ENCODE results near the gene PNPLA6. TPM values are rescaled to one million over a fixed set of nuclear protein-coding genes. Genes with fewer than 3 reads are reported as not detected.

Gene PNPLA6
- total and polyA plus RNA-seq, 9 of the 15 experiments (the other 6 are each of a cell fraction or from before 2014, with no cell fraction given) = 0.07 to 30.2 (median 8.3) TPM

DNA sequence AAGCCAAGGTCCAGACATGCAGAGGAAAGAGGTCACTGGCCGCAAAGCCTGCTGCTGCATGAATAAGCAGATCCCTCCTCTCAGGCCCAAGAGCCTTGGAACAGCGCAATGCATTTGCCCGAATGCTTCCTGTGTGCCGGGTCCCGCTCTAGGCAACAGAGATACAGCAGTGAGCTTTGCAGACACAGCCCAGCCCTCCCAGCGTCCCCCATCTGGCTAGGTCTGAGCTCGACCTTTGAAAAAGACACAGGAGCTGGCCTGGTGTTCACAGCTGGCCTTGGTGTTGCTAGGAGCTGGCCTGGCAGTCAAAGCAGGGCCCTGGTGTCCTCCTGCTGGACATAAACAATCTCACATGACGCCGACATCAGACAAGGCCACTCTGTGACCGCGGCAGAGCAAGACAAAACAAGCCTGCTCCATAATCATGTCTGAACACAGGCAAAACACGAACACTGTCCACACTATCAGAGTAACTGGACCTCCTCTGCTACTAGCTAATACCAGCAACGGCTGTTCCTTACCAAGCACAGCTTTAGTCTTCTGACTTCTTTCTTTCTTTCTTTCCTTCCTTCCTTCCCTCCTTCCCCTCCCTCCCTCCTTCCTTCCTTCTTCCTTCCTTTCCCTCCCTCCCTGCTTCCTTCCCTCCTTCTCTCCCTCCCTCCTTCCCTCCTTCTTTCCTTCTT, 41.0 kb upstream of the PNPLA6 start (continued):
- TF ChIP-seq, protein P1, sequence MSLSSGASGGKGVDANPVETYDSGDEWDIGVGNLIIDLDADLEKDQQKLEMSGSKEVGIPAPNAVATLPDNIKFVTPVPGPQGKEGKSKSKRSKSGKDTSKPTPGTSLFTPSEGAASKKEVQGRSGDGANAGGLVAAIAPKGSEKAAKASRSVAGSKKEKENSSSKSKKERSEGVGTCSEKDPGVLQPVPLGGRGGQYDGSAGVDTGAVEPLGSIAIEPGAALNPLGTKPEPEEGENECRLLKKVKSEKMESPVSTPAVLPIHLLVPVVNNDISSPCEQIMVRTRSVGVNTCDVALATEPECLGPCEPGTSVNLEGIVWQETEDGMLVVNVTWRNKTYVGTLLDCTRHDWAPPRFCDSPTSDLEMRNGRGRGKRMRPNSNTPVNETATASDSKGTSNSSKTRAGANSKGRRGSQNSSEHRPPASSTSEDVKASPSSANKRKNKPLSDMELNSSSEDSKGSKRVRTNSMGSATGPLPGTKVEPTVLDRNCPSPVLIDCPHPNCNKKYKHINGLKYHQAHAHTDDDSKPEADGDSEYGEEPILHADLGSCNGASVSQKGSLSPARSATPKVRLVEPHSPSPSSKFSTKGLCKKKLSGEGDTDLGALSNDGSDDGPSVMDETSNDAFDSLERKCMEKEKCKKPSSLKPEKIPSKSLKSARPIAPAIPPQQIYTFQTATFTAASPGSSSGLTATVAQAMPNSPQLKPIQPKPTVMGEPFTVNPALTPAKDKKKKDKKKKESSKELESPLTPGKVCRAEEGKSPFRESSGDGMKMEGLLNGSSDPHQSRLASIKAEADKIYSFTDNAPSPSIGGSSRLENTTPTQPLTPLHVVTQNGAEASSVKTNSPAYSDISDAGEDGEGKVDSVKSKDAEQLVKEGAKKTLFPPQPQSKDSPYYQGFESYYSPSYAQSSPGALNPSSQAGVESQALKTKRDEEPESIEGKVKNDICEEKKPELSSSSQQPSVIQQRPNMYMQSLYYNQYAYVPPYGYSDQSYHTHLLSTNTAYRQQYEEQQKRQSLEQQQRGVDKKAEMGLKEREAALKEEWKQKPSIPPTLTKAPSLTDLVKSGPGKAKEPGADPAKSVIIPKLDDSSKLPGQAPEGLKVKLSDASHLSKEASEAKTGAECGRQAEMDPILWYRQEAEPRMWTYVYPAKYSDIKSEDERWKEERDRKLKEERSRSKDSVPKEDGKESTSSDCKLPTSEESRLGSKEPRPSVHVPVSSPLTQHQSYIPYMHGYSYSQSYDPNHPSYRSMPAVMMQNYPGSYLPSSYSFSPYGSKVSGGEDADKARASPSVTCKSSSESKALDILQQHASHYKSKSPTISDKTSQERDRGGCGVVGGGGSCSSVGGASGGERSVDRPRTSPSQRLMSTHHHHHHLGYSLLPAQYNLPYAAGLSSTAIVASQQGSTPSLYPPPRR (CRISPR knock-in tag; IDR thresholded peaks at IDR 0.05; ENCODE audit: borderline replicate concordance) = no peak
- TF ChIP-seq YY1 (IDR thresholded peaks at IDR 0.05; ENCODE audit: borderline replicate concordance in 1 of 3, control insufficient read depth in 1 of 3, extremely low read depth in 1 of 3, insufficient read depth in 3 of 3, insufficient read length in 1 of 3, insufficient replicate concordance in 2 of 3, low read depth in 1 of 3, low read length in 2 of 3) = peak in 1 of 3 experiments; percentile 9
- TF ChIP-seq GABPA (tag; conservative IDR thresholded peaks at IDR 0.05; ENCODE audit: low read depth) = 0 out of 2 replicates have a peak, but pooled peaks have one; percentile 42
- TF ChIP-seq, protein P2, sequence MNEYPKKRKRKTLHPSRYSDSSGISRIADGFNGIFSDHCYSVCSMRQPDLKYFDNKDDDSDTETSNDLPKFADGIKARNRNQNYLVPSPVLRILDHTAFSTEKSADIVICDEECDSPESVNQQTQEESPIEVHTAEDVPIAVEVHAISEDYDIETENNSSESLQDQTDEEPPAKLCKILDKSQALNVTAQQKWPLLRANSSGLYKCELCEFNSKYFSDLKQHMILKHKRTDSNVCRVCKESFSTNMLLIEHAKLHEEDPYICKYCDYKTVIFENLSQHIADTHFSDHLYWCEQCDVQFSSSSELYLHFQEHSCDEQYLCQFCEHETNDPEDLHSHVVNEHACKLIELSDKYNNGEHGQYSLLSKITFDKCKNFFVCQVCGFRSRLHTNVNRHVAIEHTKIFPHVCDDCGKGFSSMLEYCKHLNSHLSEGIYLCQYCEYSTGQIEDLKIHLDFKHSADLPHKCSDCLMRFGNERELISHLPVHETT (CRISPR knock-in tag; conservative IDR thresholded peaks at IDR 0.05 in 1 of 2, IDR thresholded peaks at IDR 0.05 in 1 of 2) = peak in 1 of 2 experiments; percentile 44; a peak in 1 of 4 replicates
- no peak for TF ChIP-seq ZNF551 (CRISPR knock-in tag; IDR thresholded peaks at IDR 0.05)
- no peak for TF ChIP-seq ZNF212 (CRISPR knock-in tag; IDR thresholded peaks at IDR 0.05)
- 0 out of 2 replicates have a peak, but pooled peaks have one; percentile 22 for TF ChIP-seq ZNF316 (IDR thresholded peaks at IDR 0.05)
- TF ChIP-seq EP400 (IDR thresholded peaks at IDR 0.05) = no peak
- no peak for TF ChIP-seq NFATC3 (IDR thresholded peaks at IDR 0.05)
- TF ChIP-seq KDM4B (IDR thresholded peaks at IDR 0.05; ENCODE audit: borderline replicate concordance in 2 of 2, low read depth in 1 of 2) = no peak
- TF ChIP-seq HSF4 (CRISPR knock-in tag; IDR thresholded peaks at IDR 0.05; ENCODE audit: borderline replicate concordance) = no peak
- TF ChIP-seq, protein P3, sequence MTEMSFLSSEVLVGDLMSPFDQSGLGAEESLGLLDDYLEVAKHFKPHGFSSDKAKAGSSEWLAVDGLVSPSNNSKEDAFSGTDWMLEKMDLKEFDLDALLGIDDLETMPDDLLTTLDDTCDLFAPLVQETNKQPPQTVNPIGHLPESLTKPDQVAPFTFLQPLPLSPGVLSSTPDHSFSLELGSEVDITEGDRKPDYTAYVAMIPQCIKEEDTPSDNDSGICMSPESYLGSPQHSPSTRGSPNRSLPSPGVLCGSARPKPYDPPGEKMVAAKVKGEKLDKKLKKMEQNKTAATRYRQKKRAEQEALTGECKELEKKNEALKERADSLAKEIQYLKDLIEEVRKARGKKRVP (CRISPR knock-in tag; IDR thresholded peaks at IDR 0.05) = peak; percentile 33; the same call in 1 of the 2 replicates
- no peak for TF ChIP-seq NR1H2 (CRISPR knock-in tag; IDR thresholded peaks at IDR 0.05)
- TF ChIP-seq, protein P4, sequence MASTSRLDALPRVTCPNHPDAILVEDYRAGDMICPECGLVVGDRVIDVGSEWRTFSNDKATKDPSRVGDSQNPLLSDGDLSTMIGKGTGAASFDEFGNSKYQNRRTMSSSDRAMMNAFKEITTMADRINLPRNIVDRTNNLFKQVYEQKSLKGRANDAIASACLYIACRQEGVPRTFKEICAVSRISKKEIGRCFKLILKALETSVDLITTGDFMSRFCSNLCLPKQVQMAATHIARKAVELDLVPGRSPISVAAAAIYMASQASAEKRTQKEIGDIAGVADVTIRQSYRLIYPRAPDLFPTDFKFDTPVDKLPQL (IDR thresholded peaks at IDR 0.05; ENCODE audit: extremely low read depth, insufficient read length) = no peak
- TF ChIP-seq, protein P5, sequence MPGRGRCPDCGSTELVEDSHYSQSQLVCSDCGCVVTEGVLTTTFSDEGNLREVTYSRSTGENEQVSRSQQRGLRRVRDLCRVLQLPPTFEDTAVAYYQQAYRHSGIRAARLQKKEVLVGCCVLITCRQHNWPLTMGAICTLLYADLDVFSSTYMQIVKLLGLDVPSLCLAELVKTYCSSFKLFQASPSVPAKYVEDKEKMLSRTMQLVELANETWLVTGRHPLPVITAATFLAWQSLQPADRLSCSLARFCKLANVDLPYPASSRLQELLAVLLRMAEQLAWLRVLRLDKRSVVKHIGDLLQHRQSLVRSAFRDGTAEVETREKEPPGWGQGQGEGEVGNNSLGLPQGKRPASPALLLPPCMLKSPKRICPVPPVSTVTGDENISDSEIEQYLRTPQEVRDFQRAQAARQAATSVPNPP (IDR thresholded peaks at IDR 0.05; ENCODE audit: borderline replicate concordance, insufficient read depth, insufficient read length) = no peak
- 0 out of 2 replicates have a peak, but pooled peaks have one; percentile 38 for TF ChIP-seq MEF2D (tag; conservative IDR thresholded peaks at IDR 0.05; ENCODE audit: low read depth)
